Transverse colon (tissue), 4 donors: Measurements from ENCODE around the gene PIGW. TPM values are rescaled to one million over a fixed set of nuclear protein-coding genes. Genes with fewer than 3 reads are reported as not detected.

ENCODE experiments used
- DNase-seq: peaks from one replicate; pipeline ENCODE4 v3.0.0-alpha.2; 2019
- H3K27ac ChIP-seq, 4 donors: fragments of 200-600 bp; sonication (generic); 2 replicates each; pipeline ENCODE4 v1.5.1; 2016 to 2018; ENCODE audit warnings: inconsistent platforms in 4 of 4
- H3K27me3 ChIP-seq: fragments of 200-600 bp; sonication (generic); 2 replicates; pipeline ENCODE4 v1.5.1; 2017; ENCODE audit warnings: inconsistent platforms
- H3K36me3 ChIP-seq, 4 donors: fragments of 200-600 bp; sonication (generic); 2 replicates each; pipeline ENCODE4 v1.5.1; 2017 to 2019; ENCODE audit warnings: inconsistent platforms in 4 of 4
- H3K4me1 ChIP-seq, 4 donors: fragments of 200-600 bp; sonication (generic); 2 replicates each; pipeline ENCODE4 v1.5.1; 2017 to 2020; ENCODE audit warnings: inconsistent platforms in 4 of 4
- H3K4me3 ChIP-seq, 4 donors: fragments of 200-600 bp; sonication (generic); 1 replicate in 1 of 4; 2 replicates in 3 of 4; pipeline versions ENCODE4 v1.5.1 to v1.6.1; 2017 to 2019; ENCODE audit warnings: inconsistent platforms in 4 of 4
- H3K9me3 ChIP-seq, 2 donors: fragments of 200-600 bp; sonication (generic); 2 replicates each; pipeline ENCODE4 v1.5.1; 2017 to 2019; ENCODE audit warnings: inconsistent platforms in 2 of 2
- EP300 ChIP-seq: sonication (generic); formaldehyde crosslinking; IDR thresholded peaks from one replicate; pipeline ENCODE4 v1.6.1; 2017; ENCODE audit warnings: antibody characterized with exemption, low read depth
- POLR2A ChIP-seq: fragments of 450-650 bp; IDR thresholded peaks from one replicate; pipeline ENCODE4 v1.6.1; 2016; ENCODE audit warnings: antibody characterized with exemption, mild to moderate bottlenecking, moderate library complexity
- POLR2AphosphoS5 ChIP-seq, 3 donors: sonication (generic); formaldehyde crosslinking; IDR thresholded peaks; one replicate each; pipeline ENCODE4 v1.6.1; 2016; ENCODE audit warnings: antibody characterized with exemption in 3 of 3
- WGBS, 2 donors: methylation state at CpG; one replicate each; pipeline ENCODE4 v1.1.5; 2018; ENCODE audit warnings: low coverage in 1 of 2; 5-methylcytosine and 5-hydroxymethylcytosine counted together
- in situ Hi-C, 4 donors: fragments of 200-750 bp; cut with MboI; loops; one replicate each; pipeline versions ENCODE4 v1.15.0 to v1.15.1; 2017; ENCODE audit warnings: low sequenced_read_pairs in 3 of 4, low pct_ligation_motif_present in 1 of 4, low pct_unique_long_range_greater_than_20kb in 1 of 4
- intact Hi-C: fragments of 100-400 bp; cut with DNase I; formaldehyde crosslinking; loops from one replicate; pipeline ENCODE4 v1.15.1; 2023; ENCODE audit warnings: low total_unique reads
- total RNA-seq, 4 donors: library from RNA; depleted of rRNA; stranded (reverse); fragments of >200 nt; gene quantifications; one replicate each; pipeline ENCODE4 v1.1.0, GENCODE V29; 2016
- TF ChIP-seq, protein P1 (sequence below), 5 experiments: fragments of 200-600 bp in 3 of 5; fragments of 450-650 bp in 2 of 5; sonication (generic) in 3 of 5; IDR thresholded peaks; 1 replicate in 2 of 5; 2 replicates in 3 of 5; pipeline ENCODE4 v1.5.1; 2016 to 2017; ENCODE audit warnings: antibody characterized with exemption in 5 of 5, inconsistent platforms in 3 of 5, mild to moderate bottlenecking in 2 of 5, moderate library complexity in 1 of 5

PIGW gene
- total RNA-seq, 4 donors from 2014 or later: 2.6 to 4.6 (median 4.4) TPM; not detected in 1

GRCh38 chr17:36545077-36545464 is 10.3 kb downstream of the PIGW start:
- intact Hi-C loops: no loop called here
- in situ Hi-C loops: no loop called here

GRCh38 chr17:36545465-36546417 is 11.0 kb downstream of the PIGW start:
- peaks cover 30 to 58% (median 44%) of the 10 kb centered on the region in 4 donors for H3K4me1 ChIP-seq
- peak; percentile 98 for DNase-seq
- H3K9me3 ChIP-seq: no peaks in the 10 kb centered on the region
- peak; percentile 90 to 95 (median 92) for TF ChIP-seq POLR2AphosphoS5 (IDR thresholded peaks at IDR 0.05)
- TF ChIP-seq POLR2A: peak; percentile 71
- TF ChIP-seq, protein P1, sequence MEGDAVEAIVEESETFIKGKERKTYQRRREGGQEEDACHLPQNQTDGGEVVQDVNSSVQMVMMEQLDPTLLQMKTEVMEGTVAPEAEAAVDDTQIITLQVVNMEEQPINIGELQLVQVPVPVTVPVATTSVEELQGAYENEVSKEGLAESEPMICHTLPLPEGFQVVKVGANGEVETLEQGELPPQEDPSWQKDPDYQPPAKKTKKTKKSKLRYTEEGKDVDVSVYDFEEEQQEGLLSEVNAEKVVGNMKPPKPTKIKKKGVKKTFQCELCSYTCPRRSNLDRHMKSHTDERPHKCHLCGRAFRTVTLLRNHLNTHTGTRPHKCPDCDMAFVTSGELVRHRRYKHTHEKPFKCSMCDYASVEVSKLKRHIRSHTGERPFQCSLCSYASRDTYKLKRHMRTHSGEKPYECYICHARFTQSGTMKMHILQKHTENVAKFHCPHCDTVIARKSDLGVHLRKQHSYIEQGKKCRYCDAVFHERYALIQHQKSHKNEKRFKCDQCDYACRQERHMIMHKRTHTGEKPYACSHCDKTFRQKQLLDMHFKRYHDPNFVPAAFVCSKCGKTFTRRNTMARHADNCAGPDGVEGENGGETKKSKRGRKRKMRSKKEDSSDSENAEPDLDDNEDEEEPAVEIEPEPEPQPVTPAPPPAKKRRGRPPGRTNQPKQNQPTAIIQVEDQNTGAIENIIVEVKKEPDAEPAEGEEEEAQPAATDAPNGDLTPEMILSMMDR (IDR thresholded peaks at IDR 0.05): peak in 1 of 5 experiments; percentile 15
- TF ChIP-seq EP300: no peak
- H3K27ac ChIP-seq: peak overlapping the region; percentile 98 to 100 (median 98)
- intact Hi-C loops: no loop called here
- H3K36me3 ChIP-seq: no peaks in the 10 kb centered on the region
- H3K27me3 ChIP-seq: no peaks in the 10 kb centered on the region
- H3K4me3 ChIP-seq: peak overlapping the region; percentile 70 to 93 (median 82)
- in situ Hi-C loops: no loop called here
- WGBS, 2 donors: 1 to 3% methylated on average over 5 to 20 of the region's 60 CpGs

More at GRCh38 chr17:36545077-36545464, 10.3 kb downstream of the PIGW start:
- peak overlapping the region; percentile 82 to 93 (median 88) for H3K4me3 ChIP-seq
- no peaks in the 10 kb centered on the region for H3K27me3 ChIP-seq
- H3K36me3 ChIP-seq: no peaks in the 10 kb centered on the region
- no peaks in the 10 kb centered on the region for H3K9me3 ChIP-seq
- H3K27ac ChIP-seq: peak overlapping the region; percentile 98 to 100 (median 98)
- peaks cover 30 to 51% (median 38%) of the 10 kb centered on the region in 4 donors for H3K4me1 ChIP-seq
- DNase-seq: no peak
- 0% methylated on average over 16 of the region's 38 CpGs; no CpG with 5 or more reads in 1 of the 2 donors for WGBS, 2 donors
- TF ChIP-seq POLR2A (peak; percentile 60), EP300 (no peak), POLR2AphosphoS5 (IDR thresholded peaks at IDR 0.05) (no peak)
- TF ChIP-seq, protein P1 (IDR thresholded peaks at IDR 0.05): no peak

DNA sequence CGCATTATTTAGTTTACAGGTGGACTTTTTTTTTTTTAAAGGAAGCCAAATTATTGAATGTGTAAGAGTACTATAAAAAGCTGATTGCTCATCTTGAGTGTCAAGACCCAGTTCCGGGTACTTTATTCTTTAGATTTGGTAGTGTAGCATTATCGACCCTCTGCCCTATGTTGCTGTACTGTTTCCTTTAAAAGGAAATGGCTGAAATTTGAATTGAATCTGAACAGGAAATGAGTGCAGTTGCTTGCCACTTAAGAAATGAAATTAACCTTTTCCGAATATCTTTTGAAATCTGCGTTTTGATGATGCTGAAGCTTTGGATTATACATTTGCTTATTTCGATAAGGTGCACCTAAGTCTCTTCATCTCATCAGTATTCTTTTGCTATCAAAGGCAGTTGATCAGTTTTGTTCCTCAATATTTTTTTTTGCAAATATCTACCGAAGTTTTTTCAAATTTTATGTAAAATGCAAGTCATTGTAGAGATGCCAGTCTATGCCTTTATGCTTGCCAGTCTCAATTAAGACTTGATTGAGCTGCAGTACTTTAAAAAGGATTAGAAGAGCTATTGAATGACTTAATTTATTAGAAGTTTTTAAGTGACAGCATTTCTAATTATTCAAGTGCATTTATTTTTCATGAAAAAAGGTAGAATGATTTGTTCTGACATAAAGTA is 11.8 kb downstream of the PIGW start:
- 5 to 9% methylated on average over 6 to 7 of the region's 7 CpGs for WGBS, 2 donors
- no peaks in the 10 kb centered on the region for H3K27me3 ChIP-seq
- peaks cover 36 to 66% (median 52%) of the 10 kb centered on the region in 4 donors for H3K4me1 ChIP-seq
- H3K9me3 ChIP-seq: no peaks in the 10 kb centered on the region
- TF ChIP-seq EP300 (no peak), POLR2A (no peak), POLR2AphosphoS5 (IDR thresholded peaks at IDR 0.05) (no peak)
- TF ChIP-seq, protein P1 (IDR thresholded peaks at IDR 0.05): no peak
- intact Hi-C loops (no loop called here), in situ Hi-C loops (no loop called here)
- peak overlapping the region; percentile 70 to 93 (median 82) for H3K4me3 ChIP-seq
- H3K36me3 ChIP-seq: no peaks in the 10 kb centered on the region
- DNase-seq: no peak
- peak overlapping the region; percentile 98 to 100 (median 98) for H3K27ac ChIP-seq

GRCh38 chr17:36547776-36548175 is 13.0 kb downstream of the PIGW start:
- peaks cover 36 to 77% (median 55%) of the 10 kb centered on the region in 4 donors for H3K4me1 ChIP-seq
- intact Hi-C loops: no loop called here

More at GRCh38 chr17:36547776-36548175, 13.0 kb downstream of the PIGW start:
- H3K9me3 ChIP-seq: no peaks in the 10 kb centered on the region
- peak overlapping the region; percentile 4 to 99 (median 98) for H3K27ac ChIP-seq
- H3K27me3 ChIP-seq: no peaks in the 10 kb centered on the region
- DNase-seq: no peak
- no peak for TF ChIP-seq POLR2A
- TF ChIP-seq EP300: no peak
- peak overlapping the region in 1 of 4 donors; percentile 83 for H3K4me3 ChIP-seq
- in situ Hi-C loops: no loop called here
- no peaks in the 10 kb centered on the region for H3K36me3 ChIP-seq
